ENCODE data around the gene AMIGO2.

The AMIGO2 gene

DNA sequence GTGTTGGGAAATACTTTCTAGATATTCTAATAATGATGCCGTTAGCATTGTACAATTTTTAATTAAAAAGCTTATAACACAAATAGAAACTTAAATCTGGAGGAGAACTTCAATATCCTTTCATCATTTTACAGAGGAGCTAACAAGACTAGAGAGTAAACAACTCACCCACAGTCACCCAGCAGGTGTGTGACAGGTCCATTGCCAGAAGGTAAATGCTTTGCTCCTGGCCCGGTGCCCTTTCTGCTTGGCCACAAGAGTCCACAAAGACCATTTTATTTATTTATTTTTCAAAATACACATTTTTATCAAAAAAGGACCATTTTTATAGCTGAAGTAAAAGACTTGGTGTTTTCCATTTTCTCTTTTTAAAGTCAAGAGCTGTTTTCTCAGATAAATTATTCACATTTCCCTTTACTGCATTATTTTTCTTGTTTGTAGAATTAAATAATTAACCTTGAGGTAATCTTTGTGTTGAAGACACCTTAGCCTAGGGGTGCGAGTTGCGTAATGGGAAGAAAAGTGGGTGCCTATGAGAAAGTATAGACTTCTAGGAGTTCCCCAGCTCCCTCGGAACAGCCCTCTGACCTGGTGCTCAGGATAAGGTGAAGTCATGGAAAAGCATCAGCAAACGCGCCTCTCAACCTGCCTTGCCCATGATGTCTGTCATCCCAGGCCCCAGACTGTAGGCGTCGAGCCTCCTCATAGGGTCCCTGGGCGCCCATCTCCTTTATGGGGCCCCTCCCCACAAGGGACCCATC, 26.3 kb upstream of the AMIGO2 start:
- H3K27me3 ChIP-seq: no peaks in the 10 kb centered on the region
- no peak overlapping the region for H3K27ac ChIP-seq
- TF ChIP-seq, protein P1, sequence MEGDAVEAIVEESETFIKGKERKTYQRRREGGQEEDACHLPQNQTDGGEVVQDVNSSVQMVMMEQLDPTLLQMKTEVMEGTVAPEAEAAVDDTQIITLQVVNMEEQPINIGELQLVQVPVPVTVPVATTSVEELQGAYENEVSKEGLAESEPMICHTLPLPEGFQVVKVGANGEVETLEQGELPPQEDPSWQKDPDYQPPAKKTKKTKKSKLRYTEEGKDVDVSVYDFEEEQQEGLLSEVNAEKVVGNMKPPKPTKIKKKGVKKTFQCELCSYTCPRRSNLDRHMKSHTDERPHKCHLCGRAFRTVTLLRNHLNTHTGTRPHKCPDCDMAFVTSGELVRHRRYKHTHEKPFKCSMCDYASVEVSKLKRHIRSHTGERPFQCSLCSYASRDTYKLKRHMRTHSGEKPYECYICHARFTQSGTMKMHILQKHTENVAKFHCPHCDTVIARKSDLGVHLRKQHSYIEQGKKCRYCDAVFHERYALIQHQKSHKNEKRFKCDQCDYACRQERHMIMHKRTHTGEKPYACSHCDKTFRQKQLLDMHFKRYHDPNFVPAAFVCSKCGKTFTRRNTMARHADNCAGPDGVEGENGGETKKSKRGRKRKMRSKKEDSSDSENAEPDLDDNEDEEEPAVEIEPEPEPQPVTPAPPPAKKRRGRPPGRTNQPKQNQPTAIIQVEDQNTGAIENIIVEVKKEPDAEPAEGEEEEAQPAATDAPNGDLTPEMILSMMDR (IDR thresholded peaks at IDR 0.05): no peak
- no peaks in the 10 kb centered on the region for H3K4me1 ChIP-seq (ENCODE audit: control insufficient read depth in 1 of 2, insufficient read depth in 1 of 2, low read depth in 1 of 2, low read length in 1 of 2)
- H3K36me3 ChIP-seq: no peaks in the 10 kb centered on the region
- no peaks in the 10 kb centered on the region for H3K9me3 ChIP-seq
- no peak overlapping the region for H3K4me3 ChIP-seq (ENCODE audit: low read depth in 1 of 2, low read length in 1 of 2)

DNA sequence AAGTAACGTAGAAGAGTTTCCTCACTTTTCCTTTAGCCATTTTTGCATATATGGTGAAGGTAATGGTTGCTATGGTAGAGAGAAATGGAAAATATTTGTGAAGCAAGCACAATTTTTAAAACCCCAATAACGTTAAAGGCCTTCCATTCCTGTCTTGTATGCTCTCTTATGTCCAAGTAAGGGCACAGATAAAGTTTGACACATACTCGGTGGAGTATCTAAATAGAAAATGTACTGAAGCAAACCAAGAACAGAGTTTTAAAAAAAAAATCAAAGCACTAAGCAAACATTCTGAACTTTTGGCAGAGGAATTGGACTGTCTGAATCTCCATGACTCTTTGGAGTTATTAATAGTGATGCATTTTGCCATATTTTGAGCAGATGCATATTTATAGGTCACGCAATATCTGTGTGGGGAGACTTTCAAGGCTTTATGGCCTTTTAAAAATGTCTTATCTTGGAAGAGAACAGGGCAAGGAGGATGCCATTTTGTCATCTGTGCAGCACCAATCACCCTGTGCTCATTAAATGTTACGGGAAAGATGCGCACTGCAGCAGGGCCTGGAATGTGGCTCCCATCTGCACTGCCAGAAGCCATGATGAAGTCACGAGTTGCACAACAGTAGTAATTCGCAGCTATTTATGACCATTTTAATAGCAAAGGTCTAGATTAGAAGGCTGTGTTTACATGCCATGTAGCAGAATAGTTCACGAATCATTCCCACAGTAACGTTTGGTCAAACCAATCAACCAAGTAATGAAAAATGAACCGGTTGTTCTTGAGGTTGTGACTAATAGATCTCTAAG, 23.3 kb upstream of the AMIGO2 start:
- no peak overlapping the region for H3K4me3 ChIP-seq (ENCODE audit: low read depth in 1 of 2, low read length in 1 of 2)
- H3K9me3 ChIP-seq: no peaks in the 10 kb centered on the region
- no peaks in the 10 kb centered on the region for H3K36me3 ChIP-seq
- TF ChIP-seq, protein P1 (IDR thresholded peaks at IDR 0.05): no peak
- H3K27ac ChIP-seq: no peak overlapping the region
- H3K4me1 ChIP-seq (ENCODE audit: control insufficient read depth in 1 of 2, insufficient read depth in 1 of 2, low read depth in 1 of 2, low read length in 1 of 2): no peaks in the 10 kb centered on the region
- H3K27me3 ChIP-seq: no peaks in the 10 kb centered on the region

DNA sequence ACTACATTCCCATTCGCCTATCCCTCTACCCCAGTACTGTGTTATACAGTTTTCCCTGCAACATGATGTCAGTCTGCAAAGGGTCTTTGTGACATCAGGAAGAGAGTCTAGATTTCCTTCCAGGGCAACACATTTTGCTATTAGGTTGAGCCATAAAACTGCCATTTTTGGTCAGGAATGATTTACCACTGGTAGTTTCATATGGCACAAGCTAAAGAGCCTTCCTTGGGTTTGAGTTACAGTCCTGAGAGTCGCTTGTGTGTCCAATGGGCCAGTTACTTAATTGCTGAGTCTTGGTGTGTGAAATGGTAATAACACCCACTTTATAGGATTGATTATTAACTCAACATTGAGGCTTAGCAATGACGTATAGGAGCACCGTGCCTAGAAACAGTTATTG, 22.6 kb upstream of the AMIGO2 start:
- no peaks in the 10 kb centered on the region for H3K9me3 ChIP-seq
- no peak overlapping the region for H3K27ac ChIP-seq

DNA sequence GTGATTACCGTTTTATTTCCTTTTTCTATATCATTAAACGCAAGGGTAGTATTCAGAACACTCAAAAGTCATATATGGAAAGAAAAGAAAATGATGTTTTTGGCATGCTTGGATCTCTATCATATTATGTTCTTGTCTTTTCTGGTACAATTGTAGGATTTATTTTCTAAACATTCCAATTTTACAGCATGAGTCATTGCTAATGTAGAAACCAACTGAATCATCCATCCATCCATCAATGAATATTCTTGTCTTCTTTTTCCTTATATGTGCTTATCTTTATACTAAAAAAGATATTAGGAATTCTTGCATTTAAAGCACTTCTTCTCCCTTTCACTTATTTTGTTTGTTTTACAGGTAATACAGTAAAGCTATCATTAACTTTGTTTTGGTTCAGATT, 20.4 kb upstream of the AMIGO2 start:
- H3K27ac ChIP-seq: no peak overlapping the region
- no peaks in the 10 kb centered on the region for H3K9me3 ChIP-seq
- no peaks in the 10 kb centered on the region for H3K4me1 ChIP-seq (ENCODE audit: control insufficient read depth in 1 of 2, insufficient read depth in 1 of 2, low read depth in 1 of 2, low read length in 1 of 2)
- H3K27me3 ChIP-seq: no peaks in the 10 kb centered on the region
- H3K36me3 ChIP-seq: no peaks in the 10 kb centered on the region
- TF ChIP-seq, protein P1 (IDR thresholded peaks at IDR 0.05): no peak
- H3K4me3 ChIP-seq (ENCODE audit: low read depth in 1 of 2, low read length in 1 of 2): no peak overlapping the region

More for the DNA sequence above, 22.6 kb upstream of the AMIGO2 start:
- no peaks in the 10 kb centered on the region for H3K27me3 ChIP-seq
- no peak overlapping the region for H3K4me3 ChIP-seq (ENCODE audit: low read depth in 1 of 2, low read length in 1 of 2)
- TF ChIP-seq, protein P1 (IDR thresholded peaks at IDR 0.05): no peak
- H3K4me1 ChIP-seq (ENCODE audit: control insufficient read depth in 1 of 2, insufficient read depth in 1 of 2, low read depth in 1 of 2, low read length in 1 of 2): no peaks in the 10 kb centered on the region
- H3K36me3 ChIP-seq: no peaks in the 10 kb centered on the region

DNA sequence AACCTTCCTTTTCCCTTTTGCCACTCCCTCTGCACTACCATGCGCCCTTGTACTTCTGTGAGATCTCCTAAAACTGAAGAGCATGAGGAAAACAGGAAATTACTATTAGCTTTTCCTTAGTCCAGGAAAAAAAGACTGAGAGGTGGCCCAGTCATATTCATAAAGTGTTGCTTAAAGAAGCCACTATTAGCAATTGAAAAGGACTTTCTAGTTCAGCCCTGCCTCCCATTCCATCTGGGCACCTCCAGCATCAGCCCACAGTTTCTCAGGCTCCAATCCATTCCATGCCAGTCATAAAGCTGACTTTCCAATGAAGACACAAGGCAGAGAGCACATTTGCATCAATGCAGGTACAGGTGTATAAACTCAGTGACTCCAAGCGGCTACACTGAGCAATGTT, 19.9 kb upstream of the AMIGO2 start:
- Histone ChIP-seq H3K9me3 (no peaks in the 10 kb centered on the region), H3K27ac (no peak overlapping the region), H3K27me3 (no peaks in the 10 kb centered on the region), H3K4me3 (ENCODE audit: low read depth in 1 of 2, low read length in 1 of 2) (no peak overlapping the region), H3K4me1 (ENCODE audit: control insufficient read depth in 1 of 2, insufficient read depth in 1 of 2, low read depth in 1 of 2, low read length in 1 of 2) (no peaks in the 10 kb centered on the region), H3K36me3 (no peaks in the 10 kb centered on the region)
- TF ChIP-seq, protein P1 (IDR thresholded peaks at IDR 0.05): no peak

All from neutrophil (primary cell).